HepG2 (cell line): Measurements from ENCODE around the gene SLC43A1. TPM values are rescaled to one million over a fixed set of nuclear protein-coding genes. Genes with fewer than 3 reads are reported as not detected.
A peak's percentile ranks its signal among the peaks of the same experiment; 100 is the strongest.

Experiments used
- AKAP8 ChIP-seq: sonication (generic); formaldehyde crosslinking; IDR thresholded peaks from 2 replicates; pipeline ENCODE4 v1.5.1; 2020; ENCODE audit warnings: mild to moderate bottlenecking, missing genetic modification reagents
- ARID4A ChIP-seq: sonication (generic); formaldehyde crosslinking; IDR thresholded peaks from 2 replicates; pipeline ENCODE4 v1.5.0; 2020; ENCODE audit warnings: mild to moderate bottlenecking, missing genetic modification reagents, borderline replicate concordance
- ATF7 ChIP-seq, 2 experiments: fragments of 450-650 bp in 1 of 2; sonication (generic) in 1 of 2; formaldehyde crosslinking in 1 of 2; IDR thresholded peaks; 2 replicates each; pipeline versions ENCODE4 v1.4.0 to v1.6.1; 2016 to 2020; ENCODE audit warnings: antibody characterized with exemption in 1 of 2, mild to moderate bottlenecking in 1 of 2, missing genetic modification reagents in 1 of 2
- CAMTA2 ChIP-seq: sonication (generic); formaldehyde crosslinking; IDR thresholded peaks from 2 replicates; pipeline ENCODE4 v1.4.0; 2020; ENCODE audit warnings: mild to moderate bottlenecking, missing genetic modification reagents, borderline replicate concordance
- CREM ChIP-seq, 2 experiments: sonication (generic) in 1 of 2; formaldehyde crosslinking in 1 of 2; IDR thresholded peaks; 2 replicates each; pipeline versions ENCODE4 v1.4.0 to v1.6.1; 2016 to 2020; ENCODE audit warnings: antibody characterized with exemption in 1 of 2, mild to moderate bottlenecking in 1 of 2, missing genetic modification reagents in 1 of 2
- GTF3A ChIP-seq: sonication (generic); formaldehyde crosslinking; conservative IDR thresholded peaks from 2 replicates; pipeline ENCODE4 v1.4.0; 2020; ENCODE audit warnings: mild to moderate bottlenecking, missing genetic modification reagents
- HDAC6 ChIP-seq: fragments of 200-600 bp; sonication (generic); IDR thresholded peaks from 2 replicates; pipeline ENCODE4 v1.7.0; 2017; ENCODE audit warnings: mild to moderate bottlenecking, antibody characterized with exemption, low read length, low read depth
- MED13 ChIP-seq: sonication (generic); formaldehyde crosslinking; IDR thresholded peaks from 2 replicates; pipeline ENCODE4 v1.5.0; 2020; ENCODE audit warnings: missing genetic modification reagents
- MLLT10 ChIP-seq: sonication (generic); formaldehyde crosslinking; IDR thresholded peaks from 2 replicates; pipeline ENCODE4 v1.4.0; 2020; ENCODE audit warnings: missing genetic modification reagents
- RBFOX2 ChIP-seq: fragments of 200-400 bp; formaldehyde crosslinking; IDR thresholded peaks from 2 replicates; pipeline ENCODE4 v1.6.1; 2017; ENCODE audit warnings: low read depth, mild to moderate bottlenecking, low read length
- REPIN1 ChIP-seq: sonication (generic); formaldehyde crosslinking; IDR thresholded peaks from 2 replicates; pipeline ENCODE4 v1.8.0; 2022; ENCODE audit warnings: missing genetic modification reagents, low read depth, mild to moderate bottlenecking, borderline replicate concordance
- SMAD9 ChIP-seq: sonication (generic); formaldehyde crosslinking; IDR thresholded peaks from 2 replicates; pipeline ENCODE4 v1.5.1; 2020; ENCODE audit warnings: mild to moderate bottlenecking, missing genetic modification reagents
- SP2 ChIP-seq: sonication (generic); formaldehyde crosslinking; IDR thresholded peaks from 2 replicates; pipeline ENCODE4 v1.5.1; 2020; ENCODE audit warnings: mild to moderate bottlenecking, missing genetic modification reagents
- SYNCRIP ChIP-seq: fragments of 200-400 bp; formaldehyde crosslinking; IDR thresholded peaks from 2 replicates; pipeline ENCODE4 v1.6.1; 2018; ENCODE audit warnings: mild to moderate bottlenecking, low read depth, low read length; ENCODE audit not compliant: insufficient read depth
- TAF15 ChIP-seq: fragments of 200-400 bp; formaldehyde crosslinking; IDR thresholded peaks from one replicate; pipeline ENCODE4 v1.6.1; 2018; ENCODE audit warnings: mild to moderate bottlenecking, low read depth, low read length; ENCODE audit not compliant: poor library complexity, severe bottlenecking
- TARDBP ChIP-seq: sonication (generic); formaldehyde crosslinking; IDR thresholded peaks from 2 replicates; pipeline ENCODE4 v1.8.0; 2022; ENCODE audit warnings: mild to moderate bottlenecking, missing genetic modification reagents
- TFDP2 ChIP-seq: sonication (generic); formaldehyde crosslinking; IDR thresholded peaks from 2 replicates; pipeline ENCODE4 v1.4.0; 2020; ENCODE audit warnings: missing genetic modification reagents
- ZBTB25 ChIP-seq: IDR thresholded peaks from 2 replicates; pipeline ENCODE4 v1.6.1; 2018; ENCODE audit warnings: missing genetic modification reagents
- ZBTB42 ChIP-seq: sonication (generic); formaldehyde crosslinking; IDR thresholded peaks from 2 replicates; pipeline ENCODE4 v1.5.0; 2020; ENCODE audit warnings: mild to moderate bottlenecking, missing genetic modification reagents
- ZFP1 ChIP-seq: IDR thresholded peaks from 2 replicates; pipeline ENCODE4 v1.6.1; 2016
- ZNF180 ChIP-seq: sonication (generic); formaldehyde crosslinking; IDR thresholded peaks from 2 replicates; pipeline ENCODE4 v1.4.0; 2020; ENCODE audit warnings: low read depth, missing genetic modification reagents, borderline replicate concordance
- ZSCAN22 ChIP-seq: sonication (generic); formaldehyde crosslinking; IDR thresholded peaks from 2 replicates; pipeline ENCODE4 v1.4.0; 2020; ENCODE audit warnings: mild to moderate bottlenecking, missing genetic modification reagents
- polyA plus RNA-seq, 8 experiments: library from polyadenylated mRNA; depleted of rRNA in 3 of 8; stranded (reverse) in 7 of 8; unstranded in 1 of 8; fragments of >200 nt; fragmentation: Illumina TruSeq in 4 of 8; extraction: Trizol in 4 of 8; gene quantifications; 2 replicates each; pipeline versions ENCODE4 v1.2.1 to v1.2.3, GENCODE V29; 2011 to 2016; ENCODE audit warnings: low read depth in 4 of 8, missing spikeins in 1 of 8, mixed read lengths in 1 of 8; ENCODE audit not compliant: insufficient read depth in 1 of 8
- total RNA-seq, 5 experiments: library from RNA; depleted of rRNA; stranded (reverse); fragments of >200 nt; fragmentation: Illumina TruSeq; extraction: Trizol; gene quantifications; 2 replicates each; pipeline ENCODE4 v1.2.3, GENCODE V29; 2016; ENCODE audit warnings: low read depth in 1 of 5

Gene SLC43A1
- total and polyA plus RNA-seq, 2 of the 13 experiments (the other 11 are each of a cell fraction or from before 2014, with no cell fraction given), result 72.3 to 87.6 TPM

GRCh38 chr11:57434640-57435546, 80.6 kb downstream of the SLC43A1 start (continued):
- no peak for TF ChIP-seq ZSCAN22 (CRISPR knock-in tag)
- TF ChIP-seq REPIN1 (CRISPR knock-in tag), result no peak; the same call in 1 of the 2 replicates
- TF ChIP-seq MLLT10 (CRISPR knock-in tag), result no peak
- no peak for TF ChIP-seq ZBTB42 (CRISPR knock-in tag)
- TF ChIP-seq ARID4A (CRISPR knock-in tag), result peak; percentile 43; the same call in 1 of the 2 replicates
- no peak for TF ChIP-seq TAF15
- no peak for TF ChIP-seq CAMTA2
- no peak for TF ChIP-seq SYNCRIP
- no peak for TF ChIP-seq TFDP2 (CRISPR knock-in tag)
- TF ChIP-seq HDAC6, result no peak
- TF ChIP-seq RBFOX2, result no peak
- no peak for TF ChIP-seq ZNF180
- no peak for TF ChIP-seq ATF7 (IDR thresholded peaks at IDR 0.05)
- no peak; the same call in 1 of the 2 replicates for TF ChIP-seq ATF7 (CRISPR knock-in tag; IDR thresholded peaks at IDR 0.05)
- TF ChIP-seq AKAP8 (CRISPR knock-in tag), result no peak
- TF ChIP-seq ZFP1 (CRISPR knock-in tag), result peak; percentile 83; the same call in 1 of the 2 replicates
- peak; percentile 67; the same call in 1 of the 2 replicates for TF ChIP-seq ZBTB25
- TF ChIP-seq SP2, result no peak
- no peak for TF ChIP-seq GTF3A (CRISPR knock-in tag)
- no peak for TF ChIP-seq MED13 (CRISPR knock-in tag)
- no peak for TF ChIP-seq SMAD9 (CRISPR knock-in tag)
- TF ChIP-seq CREM (IDR thresholded peaks at IDR 0.05), result no peak; the same call in 1 of the 2 replicates
- no peak for TF ChIP-seq CREM (CRISPR knock-in tag; IDR thresholded peaks at IDR 0.05)
- peak; percentile 89 for TF ChIP-seq TARDBP (CRISPR knock-in tag)
